GM12865 (cell line): Measurements from ENCODE around the gene REC8.

Experiments
- DNase-seq: peaks from one replicate; pipeline ENCODE4 v3.0.0; 2010; ENCODE audit warnings: low read depth
- H3K4me3 ChIP-seq: 2 replicates; pipeline ENCODE4 v1.5.1; 2011; ENCODE audit warnings: mild to moderate bottlenecking, low read depth, low read length, control low read depth
- CTCF ChIP-seq: IDR thresholded peaks from 2 replicates; pipeline ENCODE4 v1.5.1; 2011; ENCODE audit warnings: low read length, control low read depth, low read depth, inconsistent platforms; ENCODE audit not compliant: insufficient read depth; ENCODE audit errors: missing control alignments

REC8 gene

GRCh38 chr14:24179294-24179960 lies 7.5 kb downstream of the REC8 start:
- TF ChIP-seq CTCF: no peak
- DNase-seq: no peak
- H3K4me3 ChIP-seq: no peak overlapping the region

- TF ChIP-seq CTCF: no peak
- H3K4me3 ChIP-seq: no peak overlapping the region
- no peak for DNase-seq
These were observed 8.3 kb downstream of the REC8 start for GRCh38 chr14:24179961-24180796.

- H3K4me3 ChIP-seq: no peak overlapping the region
- no peak for DNase-seq
- no peak for TF ChIP-seq CTCF
These were observed 9.6 kb downstream of the REC8 start for GRCh38 chr14:24181371-24182077.

- DNase-seq: no peak
- TF ChIP-seq CTCF: no peak
- no peak overlapping the region for H3K4me3 ChIP-seq
These were observed 10.4 kb downstream of the REC8 start for GRCh38 chr14:24182110-24182882.

GRCh38 chr14:24183014-24183481 lies 11.2 kb downstream of the REC8 start:
- no peak for DNase-seq
- H3K4me3 ChIP-seq: no peak overlapping the region
- TF ChIP-seq CTCF: no peak
